GM18499 (cell line): ENCODE data around the gene PLEKHN1.
"Not testable (repeated sequence)": the region's sequence is repeated elsewhere in the genome, so short reads cannot be mapped to it uniquely, and the experiment has no call there.

ENCODE experiments used
- ATAC-seq: cut with Tn5 transposase; IDR thresholded peaks from one replicate; pipeline ENCODE4 v1.9.1; 2021; ENCODE audit warnings: moderate number of reproducible peaks; ENCODE audit not compliant: insufficient read depth, unreplicated experiment

PLEKHN1 gene

DNA sequence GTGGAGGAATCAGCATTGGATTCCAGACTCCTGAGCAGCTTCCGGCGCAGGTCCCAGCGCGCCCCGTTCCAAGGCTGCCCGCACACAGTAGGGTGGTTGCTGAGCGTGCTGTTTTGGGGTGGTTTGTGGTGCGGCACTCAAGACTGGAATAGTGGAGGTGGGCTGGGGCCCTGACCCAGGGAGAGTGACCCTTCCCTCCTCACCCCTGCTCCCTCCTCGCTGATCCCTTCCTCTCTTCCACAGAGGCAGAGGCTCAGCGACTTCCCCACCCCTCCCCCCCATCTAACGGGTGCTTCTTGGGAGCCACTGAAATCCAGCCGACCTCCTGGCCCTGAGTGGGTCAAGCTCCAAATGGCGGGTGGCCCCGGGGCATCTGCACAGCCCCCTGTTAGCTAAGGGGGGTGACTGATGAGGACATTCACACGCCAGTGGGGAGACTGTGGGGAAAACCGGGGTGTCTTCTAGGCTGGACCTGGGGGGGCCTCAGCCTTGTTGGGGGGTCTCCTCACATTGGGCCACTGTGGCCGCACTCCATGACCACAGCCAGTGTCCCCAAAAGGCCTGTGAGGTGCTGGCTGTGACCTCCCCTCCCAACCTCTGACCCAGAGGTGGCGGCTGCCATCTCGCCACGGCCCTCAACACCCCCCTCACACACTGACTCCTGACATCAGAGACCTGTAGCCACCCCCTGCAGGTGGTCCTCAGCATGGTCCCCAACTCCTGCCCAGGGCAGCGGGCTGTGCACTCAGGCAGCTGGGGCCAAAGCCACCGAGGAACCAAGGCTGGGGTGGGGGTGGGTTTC lies 37.5 kb downstream of the PLEKHN1 start:
- ATAC-seq, result no peak

DNA sequence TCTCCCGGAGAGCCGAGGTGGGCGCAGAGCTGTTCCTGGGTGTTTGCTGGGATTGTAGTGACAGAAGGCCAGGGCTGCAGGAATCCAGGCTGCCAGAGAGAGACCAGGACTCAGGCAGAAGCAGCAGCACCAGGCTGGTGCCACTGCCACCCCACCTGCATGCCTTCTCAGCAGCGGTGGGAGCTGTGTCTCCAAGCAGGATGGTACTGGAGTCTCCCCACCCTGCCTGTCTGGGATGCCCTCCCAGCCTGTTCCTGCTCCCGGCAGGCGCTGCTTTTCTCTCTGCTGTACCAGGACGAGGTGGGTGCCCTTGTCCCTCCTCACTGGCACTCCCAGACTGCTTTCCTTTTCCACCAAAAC lies 38.1 kb downstream of the PLEKHN1 start:
- no peak for ATAC-seq

DNA sequence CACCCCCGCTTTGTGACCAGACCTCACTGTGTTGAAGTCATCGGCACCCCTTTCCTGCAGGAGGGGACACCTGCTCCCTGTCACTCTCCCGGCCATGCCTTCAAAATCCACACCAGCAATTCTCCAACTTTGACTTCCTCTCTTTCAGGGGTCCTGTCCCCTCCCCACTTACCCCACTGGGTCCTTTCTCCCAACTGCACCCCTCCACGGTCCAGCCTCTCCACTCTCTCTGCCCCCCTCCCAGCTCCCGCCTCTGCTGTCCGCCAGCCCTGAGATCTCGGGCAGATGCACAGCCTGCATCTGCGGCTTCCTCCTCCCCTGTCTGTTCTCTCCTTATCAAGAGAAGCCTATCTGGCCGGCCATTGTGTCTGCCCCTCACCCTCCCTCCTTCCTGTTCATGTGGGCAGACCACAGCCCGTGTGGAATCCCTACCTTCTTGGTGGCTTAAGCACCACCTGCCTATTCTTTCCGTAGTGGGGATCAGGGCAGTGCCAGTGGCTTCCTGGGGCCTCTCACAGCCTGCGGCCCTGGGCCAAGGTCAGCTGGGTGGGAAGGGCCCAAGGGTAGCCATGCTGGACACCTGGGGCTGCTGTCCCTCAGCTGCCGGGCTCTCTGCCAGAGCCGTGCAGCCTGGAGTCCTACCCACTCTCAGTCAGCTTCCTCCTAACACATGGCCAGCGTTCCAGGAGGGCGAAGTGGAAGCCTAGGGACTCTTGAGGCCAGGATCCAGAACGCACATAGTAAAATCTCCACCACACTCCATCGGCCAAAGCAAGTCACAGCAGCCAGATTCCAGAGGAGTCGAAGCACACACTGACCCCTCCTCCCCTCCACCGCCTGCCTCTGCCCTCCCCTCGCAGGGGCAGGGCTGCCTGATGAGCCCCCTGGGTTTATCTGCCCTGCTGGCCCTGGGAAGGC lies 38.8 kb downstream of the PLEKHN1 start:
- ATAC-seq, result no peak

DNA sequence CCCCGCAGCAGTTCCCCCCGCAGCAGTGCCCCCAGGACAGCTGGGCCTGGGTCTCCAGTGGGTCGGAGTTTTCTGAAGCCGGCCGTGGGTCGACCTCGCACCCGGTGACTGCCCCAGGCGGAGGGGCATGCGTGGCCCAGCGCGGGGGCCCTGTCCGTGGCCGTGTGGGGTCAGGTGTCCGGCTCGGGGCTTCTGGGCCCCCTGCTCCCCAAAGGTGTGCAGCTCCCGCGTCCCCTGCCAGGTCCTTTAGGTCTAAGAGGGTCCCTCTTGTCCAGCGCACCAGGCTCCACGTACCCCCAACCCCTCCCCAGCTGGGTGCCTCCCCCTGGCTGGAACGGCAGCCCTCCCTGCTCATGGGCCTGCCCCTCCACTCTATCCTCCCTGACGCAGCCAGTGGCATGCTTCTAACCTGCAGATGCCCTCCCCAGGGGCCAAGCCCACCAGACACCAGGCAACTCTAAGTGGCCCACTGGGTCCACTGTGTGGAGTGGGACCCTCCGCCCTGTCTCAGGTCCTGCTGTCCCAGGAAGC lies 39.6 kb downstream of the PLEKHN1 start:
- ATAC-seq, result no peak

DNA sequence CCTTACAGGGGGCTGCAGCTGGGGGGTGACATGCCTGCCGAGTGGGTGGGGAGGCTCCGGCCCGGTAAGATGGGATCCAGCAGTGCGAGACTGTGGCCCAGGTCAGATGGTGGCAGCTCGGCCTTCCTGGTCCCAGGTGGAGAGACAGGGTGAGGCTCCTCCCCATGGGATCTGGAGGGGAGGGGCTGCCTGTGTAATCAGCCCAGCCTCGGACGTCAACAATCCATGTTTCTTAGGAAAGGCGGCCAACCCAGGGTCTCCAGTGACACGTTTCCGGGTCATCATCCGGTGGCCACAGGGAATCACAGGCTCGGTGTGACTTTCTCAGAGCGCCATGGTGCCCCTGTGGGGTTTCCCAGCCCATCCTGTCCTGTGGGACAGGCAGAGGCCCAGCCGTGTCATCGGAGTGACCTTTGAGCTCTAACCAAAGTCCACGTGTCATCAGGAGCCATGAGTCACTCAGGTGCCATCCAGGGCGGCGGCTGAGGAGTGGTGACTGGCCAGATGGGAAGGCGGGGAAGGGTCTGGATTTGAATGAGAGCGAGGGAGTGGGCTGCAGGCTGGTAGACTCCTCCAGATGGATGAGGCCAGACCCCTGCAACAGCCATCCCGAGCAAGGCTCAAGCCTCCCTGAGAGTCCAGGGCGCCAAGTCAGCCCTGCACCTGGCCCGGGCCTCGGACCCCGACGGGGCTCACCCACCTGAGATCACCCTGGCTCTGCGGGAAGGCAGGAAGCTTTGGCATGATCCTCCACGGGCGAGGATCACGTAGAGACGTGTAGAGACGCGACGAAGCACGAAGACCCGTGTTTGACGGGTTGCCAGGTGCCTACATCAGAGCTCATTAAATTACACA lies 40.2 kb downstream of the PLEKHN1 start:
- ATAC-seq, result no peak

DNA sequence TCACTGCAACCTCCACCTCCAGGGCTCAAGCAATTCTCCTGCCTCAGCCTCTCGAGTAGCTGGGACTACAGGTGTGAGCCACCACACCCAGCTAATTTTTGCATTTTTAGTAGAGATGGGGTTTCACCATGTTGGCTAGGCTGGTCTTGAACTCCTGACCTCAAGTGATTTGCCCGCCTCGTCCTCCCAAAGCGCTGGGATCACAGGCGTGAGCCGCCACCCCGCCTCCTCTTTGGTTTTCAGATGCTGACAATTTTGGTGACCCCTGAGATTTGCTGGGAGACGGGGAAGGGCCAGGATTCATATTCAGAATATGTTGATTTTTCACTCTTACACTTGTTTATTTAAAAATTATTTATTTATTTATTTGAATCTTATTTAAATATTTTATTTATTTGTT lies 43.8 kb downstream of the PLEKHN1 start:
- ATAC-seq, result not testable (repeated sequence)

DNA sequence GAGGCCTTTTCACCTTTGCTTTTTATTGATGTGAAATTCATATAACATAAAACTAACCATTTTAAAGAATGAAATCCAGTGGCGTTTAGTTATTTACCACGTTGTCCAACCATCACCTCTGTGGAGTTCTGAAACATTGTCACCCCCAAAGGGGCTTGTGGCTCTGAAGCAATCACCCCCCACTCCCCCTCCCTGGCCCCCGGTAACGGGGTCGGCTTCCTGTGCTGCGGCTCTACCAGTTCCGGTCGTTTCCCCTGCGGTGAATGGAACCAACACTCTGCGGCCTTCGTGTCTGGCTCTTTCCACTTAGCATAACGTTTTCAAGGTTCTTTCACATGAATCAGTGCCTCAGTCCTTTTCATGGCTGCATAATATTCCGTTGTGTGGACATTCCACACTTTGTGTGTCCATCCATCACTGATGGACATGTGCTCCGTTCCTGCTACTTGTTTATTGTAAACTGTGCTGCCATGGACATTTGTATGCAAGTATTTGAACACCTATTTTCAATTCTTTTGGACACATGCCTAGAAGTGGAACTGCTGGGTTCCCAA lies 45.2 kb downstream of the PLEKHN1 start:
- ATAC-seq, result no peak

DNA sequence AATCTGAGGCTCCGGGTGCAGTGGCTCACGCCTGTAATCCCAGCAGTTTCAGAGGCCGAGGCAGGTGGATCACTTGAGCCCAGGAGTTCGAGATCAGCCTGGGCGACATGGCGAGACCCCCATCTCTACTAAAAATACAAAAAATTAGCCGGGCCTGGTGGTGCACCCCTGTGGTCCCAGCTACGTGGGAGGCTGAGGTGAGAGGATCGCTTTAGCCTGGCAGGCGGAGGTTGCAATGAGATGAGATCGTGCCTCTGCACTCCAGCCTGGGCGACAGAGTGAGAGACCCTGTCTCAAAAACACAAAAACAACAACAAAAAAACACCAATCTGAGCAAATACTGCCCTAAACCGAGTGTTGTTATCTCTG lies 46.4 kb downstream of the PLEKHN1 start:
- ATAC-seq, result not testable (repeated sequence)

DNA sequence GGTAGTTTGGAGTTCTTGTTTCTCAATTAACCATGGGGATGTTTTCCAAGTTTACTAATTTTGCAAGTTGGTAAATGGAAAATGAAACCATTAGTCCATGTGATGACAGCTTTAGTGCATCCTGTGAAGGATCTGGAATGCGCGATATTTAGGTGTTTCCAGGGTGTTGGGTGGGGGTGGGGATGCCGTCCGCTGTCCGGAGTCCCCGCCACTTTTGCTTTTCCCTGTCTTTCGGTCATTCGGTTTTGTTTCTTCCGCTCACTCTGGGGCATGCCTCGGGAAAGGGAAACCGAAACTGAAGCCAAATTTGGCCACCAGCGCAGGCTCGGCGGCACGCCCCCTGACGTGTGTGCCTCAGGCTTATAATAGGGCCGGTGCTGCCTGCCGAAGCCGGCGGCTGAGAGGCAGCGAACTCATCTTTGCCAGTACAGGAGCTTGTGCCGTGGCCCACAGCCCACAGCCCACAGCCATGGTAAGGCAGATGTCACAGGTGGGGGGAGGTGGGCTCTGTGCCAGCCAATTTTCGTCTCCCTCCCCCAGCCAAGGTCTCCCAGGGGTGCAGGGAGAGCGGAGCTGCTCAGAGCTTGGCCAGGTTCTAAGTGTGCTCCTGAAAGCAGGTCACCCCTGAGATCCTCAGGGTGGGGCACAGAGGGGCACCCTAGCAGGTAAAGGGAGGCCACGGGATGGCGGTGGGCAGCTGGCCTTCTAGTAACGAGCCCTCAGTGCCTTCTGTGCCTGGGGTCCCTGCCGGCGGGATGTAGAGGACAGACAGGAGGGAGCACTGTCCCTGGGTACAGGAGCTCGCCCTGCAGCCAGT lies 47.0 kb downstream of the PLEKHN1 start, which contains the start of gene ISG15:
Gene ISG15, plus strand, starts transcription at position 393 of the 817 bp plus-strand sequence. Its CDS starts 77 bp downstream, at position 470.
- peak; percentile 78 for ATAC-seq

DNA sequence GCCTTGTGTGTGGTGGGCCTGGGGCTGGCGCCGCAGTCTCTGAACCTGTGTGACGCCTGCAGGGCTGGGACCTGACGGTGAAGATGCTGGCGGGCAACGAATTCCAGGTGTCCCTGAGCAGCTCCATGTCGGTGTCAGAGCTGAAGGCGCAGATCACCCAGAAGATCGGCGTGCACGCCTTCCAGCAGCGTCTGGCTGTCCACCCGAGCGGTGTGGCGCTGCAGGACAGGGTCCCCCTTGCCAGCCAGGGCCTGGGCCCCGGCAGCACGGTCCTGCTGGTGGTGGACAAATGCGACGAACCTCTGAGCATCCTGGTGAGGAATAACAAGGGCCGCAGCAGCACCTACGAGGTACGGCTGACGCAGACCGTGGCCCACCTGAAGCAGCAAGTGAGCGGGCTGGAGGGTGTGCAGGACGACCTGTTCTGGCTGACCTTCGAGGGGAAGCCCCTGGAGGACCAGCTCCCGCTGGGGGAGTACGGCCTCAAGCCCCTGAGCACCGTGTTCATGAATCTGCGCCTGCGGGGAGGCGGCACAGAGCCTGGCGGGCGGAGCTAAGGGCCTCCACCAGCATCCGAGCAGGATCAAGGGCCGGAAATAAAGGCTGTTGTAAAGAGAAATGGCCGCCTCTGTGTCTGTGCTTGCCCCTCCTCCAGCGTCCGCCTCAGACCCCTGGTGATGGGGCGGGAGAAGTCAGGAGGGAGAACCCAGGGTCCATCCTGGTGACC lies 47.8 kb downstream of the PLEKHN1 start:
- ATAC-seq, result no peak

DNA sequence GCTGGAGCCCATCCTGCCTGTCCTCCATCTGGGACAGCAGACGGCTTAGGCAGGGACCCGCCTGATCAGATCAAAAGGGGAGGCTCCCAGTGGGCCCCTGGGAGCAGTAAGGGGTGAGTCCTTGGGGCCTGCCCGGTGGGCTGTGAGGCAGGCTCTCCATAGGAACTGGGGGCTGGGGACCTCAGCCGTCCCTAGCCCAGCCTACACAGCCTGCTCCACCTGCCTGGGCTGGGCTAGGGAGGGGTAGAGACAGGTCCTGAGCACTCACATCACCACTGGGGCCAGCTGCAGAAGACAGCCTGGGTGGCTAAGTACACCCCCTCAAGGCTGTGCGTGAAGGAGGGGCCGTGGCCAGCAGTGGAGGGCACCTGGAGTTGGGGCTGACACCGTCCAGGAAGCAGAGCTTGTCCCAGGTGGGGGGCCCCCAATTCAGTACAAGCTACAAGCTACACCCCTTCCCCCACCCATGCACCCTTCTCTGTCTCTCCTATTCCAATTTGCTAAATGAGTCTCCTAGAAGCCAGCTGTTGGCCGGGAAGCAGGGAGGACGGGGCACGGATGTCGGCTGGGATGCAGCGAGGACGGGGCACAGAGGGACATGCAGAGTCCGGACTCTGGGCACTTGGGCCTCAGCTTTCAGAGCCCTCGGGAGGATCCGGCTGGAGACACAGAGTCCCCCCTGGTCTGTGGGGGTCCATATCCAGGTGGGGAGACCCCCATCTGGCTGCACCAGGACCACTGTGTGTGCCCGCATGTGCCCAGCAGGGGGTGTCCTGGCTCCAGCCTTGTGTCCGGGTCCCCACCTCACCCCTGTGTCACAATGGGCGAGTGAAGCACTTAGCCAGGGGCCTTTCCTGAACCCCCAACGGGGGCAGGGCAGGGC lies 48.8 kb downstream of the PLEKHN1 start:
- ATAC-seq, result no peak

DNA sequence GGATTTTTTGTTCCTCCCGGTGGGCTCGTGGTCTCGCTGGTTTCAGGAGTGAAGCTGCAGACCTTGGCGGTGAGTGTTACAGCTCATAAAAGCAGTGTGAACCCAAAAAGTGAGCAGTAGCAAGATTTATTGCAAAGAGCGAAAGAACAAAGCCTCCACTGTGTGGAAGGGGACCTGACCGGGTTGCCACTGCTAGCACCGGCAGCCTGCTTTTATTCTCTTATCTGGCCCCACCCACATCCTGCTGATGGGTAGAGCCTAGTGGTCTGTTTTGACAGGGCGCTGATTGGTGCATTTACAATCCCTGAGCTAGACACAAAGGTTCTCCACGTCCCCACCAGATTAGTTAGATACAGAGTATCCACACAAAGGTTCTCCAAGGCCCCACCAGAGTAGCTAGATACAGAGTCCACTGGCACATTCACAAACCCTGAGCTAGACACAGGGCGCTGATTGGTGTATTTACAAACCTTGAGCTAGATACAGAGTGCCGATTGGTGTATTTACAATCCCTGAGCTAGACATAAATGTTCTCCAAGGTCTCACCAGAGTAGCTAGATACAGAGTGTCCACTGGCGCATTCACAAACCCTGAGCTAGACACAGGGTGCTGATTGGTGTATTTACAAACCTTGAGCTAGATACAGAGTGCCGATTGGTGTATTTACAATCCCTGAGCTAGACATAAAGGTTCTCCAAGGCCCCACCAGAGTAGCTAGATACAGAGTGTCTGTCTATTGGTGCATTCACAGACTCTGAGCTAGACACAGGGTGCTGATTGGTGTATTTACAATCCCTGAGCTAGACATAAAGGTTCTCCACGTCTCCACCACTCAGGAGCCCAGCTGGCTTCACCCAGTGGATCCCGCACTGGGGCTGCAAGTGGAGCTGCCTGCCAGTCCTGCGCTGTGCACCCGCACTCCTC lies 51.4 kb downstream of the PLEKHN1 start:
- ATAC-seq, result not testable (repeated sequence)

DNA sequence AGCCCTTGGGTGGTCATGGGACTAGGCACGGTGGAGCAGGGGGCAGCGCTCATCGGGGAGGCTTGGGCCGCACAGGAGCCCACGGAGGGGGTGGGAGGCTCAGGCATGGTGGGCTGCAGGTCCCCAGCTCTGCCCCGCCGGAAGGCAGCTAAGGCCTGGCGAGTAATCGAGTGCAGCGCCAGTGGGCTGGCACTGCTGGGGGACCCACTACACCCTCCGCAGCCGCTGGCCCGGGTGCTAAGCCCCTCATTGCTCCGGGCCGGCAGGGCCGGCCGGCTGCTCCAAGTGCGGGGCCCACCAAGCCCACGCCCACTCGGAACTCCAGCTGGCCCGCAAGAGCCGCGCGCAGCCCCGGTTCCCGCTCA lies 52.0 kb downstream of the PLEKHN1 start:
- not testable (repeated sequence) for ATAC-seq

DNA sequence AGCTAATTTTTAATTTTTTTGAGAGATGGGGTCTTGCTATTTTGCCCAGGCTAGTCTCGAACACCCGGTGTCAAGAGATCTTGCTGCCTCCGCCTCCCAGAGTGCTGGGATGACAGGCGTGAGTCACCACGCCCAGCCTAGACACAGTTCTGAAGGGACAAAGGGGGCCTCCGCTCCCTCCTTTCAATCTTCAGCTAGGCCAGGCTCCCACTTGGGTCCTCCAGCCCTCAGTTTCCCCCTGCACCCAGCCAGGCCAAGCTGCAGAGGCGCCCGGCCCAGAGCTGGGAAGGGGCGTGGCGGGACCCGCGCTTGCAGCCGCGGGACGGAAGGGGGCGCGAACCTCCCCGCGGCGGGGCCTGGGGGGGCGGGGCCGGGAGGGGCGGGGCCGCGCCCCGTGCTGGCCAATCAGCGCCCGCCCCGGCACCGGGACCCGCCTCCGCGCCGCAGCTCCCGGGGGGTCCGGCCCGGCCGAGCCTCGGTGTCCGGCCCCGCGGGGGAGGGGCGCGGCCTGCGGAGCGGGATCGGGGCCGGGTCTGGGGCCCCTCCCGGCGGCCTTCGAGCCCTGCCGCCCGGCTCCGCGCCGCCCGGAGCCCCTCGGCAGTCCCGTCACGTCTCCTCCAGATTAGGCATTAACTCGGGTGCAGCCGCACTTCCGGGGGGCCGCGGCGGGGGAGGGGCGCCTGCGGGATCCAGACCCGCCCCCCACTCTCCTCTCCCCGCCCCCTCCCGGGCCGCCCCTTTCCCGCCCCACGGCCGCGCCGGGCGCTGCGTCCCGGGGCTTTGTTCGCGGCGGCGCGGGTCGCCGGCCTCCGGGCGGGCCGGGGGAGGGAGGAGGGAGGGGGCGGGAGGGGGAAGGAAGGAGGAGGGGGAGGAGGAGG lies 53.1 kb downstream of the PLEKHN1 start:
- peak; percentile 44 for ATAC-seq

DNA sequence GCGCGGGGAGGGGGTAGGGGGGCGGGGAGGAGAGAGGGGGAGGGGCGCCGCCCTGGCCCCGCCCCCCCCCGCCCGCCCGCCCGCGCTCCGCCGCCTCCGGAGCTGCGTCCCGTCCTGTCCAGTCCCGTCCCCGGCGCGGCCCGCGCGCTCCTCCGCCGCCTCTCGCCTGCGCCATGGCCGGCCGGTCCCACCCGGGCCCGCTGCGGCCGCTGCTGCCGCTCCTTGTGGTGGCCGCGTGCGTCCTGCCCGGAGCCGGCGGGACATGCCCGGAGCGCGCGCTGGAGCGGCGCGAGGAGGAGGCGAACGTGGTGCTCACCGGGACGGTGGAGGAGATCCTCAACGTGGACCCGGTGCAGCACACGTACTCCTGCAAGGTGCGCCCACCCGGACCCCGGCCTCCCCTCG lies 53.7 kb downstream of the PLEKHN1 start, which contains the start of gene AGRN:
Gene AGRN, plus strand, starts transcription at position 121 of the 405 bp plus-strand sequence. Its CDS starts 53 bp downstream, at position 174.
- ATAC-seq, result no peak
